Endothelial cell of umbilical vein (primary cell): ENCODE results near the gene APCDD1. TPM values are rescaled to one million over a fixed set of nuclear protein-coding genes. Genes with fewer than 3 reads are reported as not detected.

Experiments
- BruUV-seq: library from RNA; stranded (reverse); fragments of 400-500 nt; replicated peaks from 2 replicates; lab custom pipeline; 2021; lab: Mats Ljungman, UMichigan
- CTCF ChIA-PET: fragments of 300-600, 350-600 bp; sonication (Branson Sonifier 250); formaldehyde crosslinking; loops from one replicate; lab custom pipeline; 2021; ENCODE audit warnings: antibody characterized with exemption, inconsistent platforms; lab: Charles Lee
- POLR2A ChIA-PET: fragments of 300-600, 350-600 bp; sonication (Branson Sonifier 250); formaldehyde crosslinking; loops from one replicate; lab custom pipeline; 2021; ENCODE audit warnings: antibody characterized with exemption, inconsistent platforms; lab: Charles Lee
- DNase-seq: peaks from one replicate; pipeline ENCODE4 v3.0.0-alpha.2; 2011; ENCODE audit warnings: low read depth, low spot score
- FAIRE-seq: peaks from 2 replicates; lab custom pipeline; 2011; peaks lifted over from hg19 to GRCh38; lab: Jason Lieb, UNC
- H2AFZ ChIP-seq: 2 replicates; pipeline ENCODE4 v1.6.0; 2012; ENCODE audit warnings: low read depth, low read length, control low read depth, inconsistent platforms
- H3K27ac ChIP-seq: 2 replicates; pipeline ENCODE4 v1.5.1; 2011; ENCODE audit warnings: low read depth, mild to moderate bottlenecking, control low read depth, low read length, moderate library complexity; ENCODE audit not compliant: insufficient read depth
- H3K27me3 ChIP-seq, 2 experiments: 2 replicates each; pipeline versions ENCODE4 v1.6.0 to v1.6.1; 2011; ENCODE audit warnings: low read length in 2 of 2, mixed read lengths in 1 of 2; ENCODE audit not compliant: control insufficient read depth in 2 of 2, insufficient read depth in 2 of 2
- H3K36me3 ChIP-seq, 2 experiments: 2 replicates in 1 of 2; 3 replicates in 1 of 2; pipeline ENCODE4 v1.5.1; 2011; ENCODE audit warnings: low read length in 2 of 2, mild to moderate bottlenecking in 1 of 2, moderate library complexity in 1 of 2; ENCODE audit not compliant: control insufficient read depth in 2 of 2, insufficient read depth in 2 of 2; ENCODE audit errors: extremely low read depth in 1 of 2
- H3K4me1 ChIP-seq: 3 replicates; pipeline ENCODE4 v1.5.1; 2011; ENCODE audit warnings: mild to moderate bottlenecking, low read length; ENCODE audit not compliant: control insufficient read depth, insufficient read depth; ENCODE audit errors: extremely low read depth
- H3K4me2 ChIP-seq: 2 replicates; pipeline ENCODE4 v1.6.1; 2011; ENCODE audit warnings: low read length, control low read depth, mixed read lengths; ENCODE audit not compliant: insufficient read depth
- H3K4me3 ChIP-seq, 3 experiments: fragments of 200-600 bp in 1 of 3; sonication (generic), shearing (Covaris generic) in 1 of 3; replicated peaks in 1 of 3; 2 replicates each; pipeline ENCODE4 v1.5.1; 2011 to 2016; ENCODE audit warnings: control low read depth in 3 of 3, low read length in 3 of 3, mild to moderate bottlenecking in 2 of 3, inconsistent platforms in 1 of 3, low read depth in 1 of 3, moderate library complexity in 1 of 3; ENCODE audit not compliant: insufficient read depth in 1 of 3
- H3K79me2 ChIP-seq: 2 replicates; pipeline ENCODE4 v1.6.0; 2012; ENCODE audit warnings: low read length, inconsistent platforms; ENCODE audit not compliant: control insufficient read depth, insufficient read depth
- H3K9ac ChIP-seq: replicated peaks from 2 replicates; pipeline ENCODE3; 2011; ENCODE audit warnings: low read length, control low read depth; ENCODE audit not compliant: insufficient read depth; ENCODE audit errors: extremely low read depth
- H3K9me1 ChIP-seq: replicated peaks from 3 replicates; pipeline ENCODE4 v1.6.0; 2011; ENCODE audit warnings: mild to moderate bottlenecking, low read length; ENCODE audit not compliant: control insufficient read depth, insufficient read depth; ENCODE audit errors: extremely low read depth
- H3K9me3 ChIP-seq: replicated peaks from 2 replicates; pipeline ENCODE4 v1.5.1; 2012; ENCODE audit warnings: low read length, inconsistent platforms; ENCODE audit not compliant: control insufficient read depth, insufficient read depth
- H4K20me1 ChIP-seq: replicated peaks from 2 replicates; pipeline ENCODE3; 2011; ENCODE audit warnings: mild to moderate bottlenecking, low read length; ENCODE audit not compliant: control insufficient read depth, insufficient read depth; ENCODE audit errors: extremely low read depth
- CTCF ChIP-seq, 2 donors: IDR thresholded peaks; 1 replicate in 1 of 2; 2 replicates in 1 of 2; pipeline ENCODE4 v1.5.1; 2011; ENCODE audit warnings: low read length in 2 of 2, mild to moderate bottlenecking in 2 of 2, moderate library complexity in 2 of 2, control low read depth in 1 of 2, inconsistent platforms in 1 of 2, low read depth in 1 of 2; ENCODE audit not compliant: insufficient read depth in 1 of 2; ENCODE audit errors: extremely low read depth in 1 of 2
- EZH2 ChIP-seq: IDR thresholded peaks from 2 replicates; pipeline ENCODE4 v1.6.1; 2012; ENCODE audit warnings: borderline replicate concordance, low read depth, mild to moderate bottlenecking, moderate library complexity, low read length, inconsistent platforms; ENCODE audit not compliant: severe bottlenecking
- FOS ChIP-seq: IDR thresholded peaks from 2 replicates; pipeline ENCODE4 v1.6.1; 2011; ENCODE audit warnings: mild to moderate bottlenecking, low read length, moderate library complexity, borderline replicate concordance; ENCODE audit not compliant: insufficient read depth
- GATA2 ChIP-seq: IDR thresholded peaks from 2 replicates; pipeline ENCODE4 v1.7.0; 2011; ENCODE audit warnings: low read depth, mild to moderate bottlenecking, moderate library complexity, mixed read lengths, low read length; ENCODE audit not compliant: insufficient read length, insufficient read depth
- MAX ChIP-seq: IDR thresholded peaks from 2 replicates; pipeline ENCODE4 v1.6.1; 2011; ENCODE audit not compliant: insufficient read depth, insufficient read length
- MYC ChIP-seq: IDR thresholded peaks from one replicate; pipeline ENCODE4 v1.6.1; 2011; ENCODE audit warnings: mild to moderate bottlenecking, low read depth, low read length
- POLR2AphosphoS5 ChIP-seq: IDR thresholded peaks from 2 replicates; pipeline ENCODE4 v1.6.1; 2012; ENCODE audit warnings: low read depth, mild to moderate bottlenecking, control low read depth, low read length, moderate library complexity; ENCODE audit not compliant: insufficient read depth
- dilution Hi-C: fragments of 300-500 bp; cut with MboI; formaldehyde crosslinking; loops from one replicate; pipeline ENCODE4 v1.15.0; 2019; ENCODE audit warnings: low sequenced_read_pairs; ENCODE audit not compliant: extremely low pct_ligation_motif_present
- intact Hi-C: fragments of 100-400 bp; cut with micrococcal nuclease; formaldehyde crosslinking; loops from one replicate; pipeline ENCODE4 v1.10.0; 2022
- polyA plus RNA-seq, 4 experiments: library from polyadenylated mRNA; depleted of rRNA in 3 of 4; stranded (reverse) in 3 of 4; unstranded in 1 of 4; fragments of >200 nt; gene quantifications; 2 replicates each; pipeline versions ENCODE4 v1.2.1 to v1.2.3, GENCODE V29; 2011 to 2012; ENCODE audit warnings: missing spikeins in 1 of 4
- total RNA-seq: library from RNA; stranded (reverse); gene quantifications from 2 replicates; pipeline ENCODE4 v1.2.3, GENCODE V29; 2021

The APCDD1 gene
- total and polyA plus RNA-seq, 2 donors (not counting 3 experiments of a cell fraction or from before 2014, with no cell fraction given): 0.95 to 1.4 TPM

- CTCF ChIA-PET: interaction anchor here (1.4 kb wide), 1 partner anchor 16 kb away, joined by 4 read pairs; no protein-coding TSS in a partner anchor
These were observed 74.0 kb downstream of the APCDD1 start for GRCh38 chr18:10528439-10528838.

More at GRCh38 chr18:10528439-10528838, 74.0 kb downstream of the APCDD1 start:
- no peaks in the 10 kb centered on the region for H3K9me3 ChIP-seq
- no peak for TF ChIP-seq MYC
- TF ChIP-seq GATA2: no peak
- no peak for TF ChIP-seq CTCF (IDR thresholded peaks at IDR 0.05; ENCODE audit: extremely low read depth in 1 of 2, insufficient read depth in 1 of 2, low read depth in 1 of 2, low read length in 2 of 2)
- TF ChIP-seq FOS: no peak
- no peak for TF ChIP-seq POLR2AphosphoS5
- TF ChIP-seq MAX: no peak
- no peak for TF ChIP-seq EZH2
- dilution Hi-C loops (no loop called here), intact Hi-C loops (loop anchor here (10.0 kb wide), 2 partner anchors 254 to 914 kb away; partner anchors contain the start of gene PPP4R1)
- no TSS peak for BruUV-seq
- peaks cover 2% of the 10 kb centered on the region for H3K9me1 ChIP-seq
- DNase-seq (no peak), FAIRE-seq (no peak)
- POLR2A ChIA-PET: interaction anchor here (0.5 kb wide), 1 partner anchor 15 kb away, joined by 4 read pairs; no protein-coding TSS in a partner anchor
- no peak overlapping the region for H3K27ac ChIP-seq
- H3K4me3 ChIP-seq: no peak overlapping the region
- H3K79me2 ChIP-seq: peaks cover 53% of the 10 kb centered on the region
- no peaks in the 10 kb centered on the region for H3K36me3 ChIP-seq
- no peak overlapping the region for H3K9ac ChIP-seq
- no peaks in the 10 kb centered on the region for H3K27me3 ChIP-seq
- peaks cover 7% of the 10 kb centered on the region for H3K4me1 ChIP-seq
- no peak overlapping the region for H2AFZ ChIP-seq
- peaks cover 6% of the 10 kb centered on the region for H4K20me1 ChIP-seq
- H3K4me2 ChIP-seq: no peak overlapping the region
